ENCODE measurements around the gene AGBL1.
"Not testable (repeated sequence)": the region's sequence is repeated elsewhere in the genome, so short reads cannot be mapped to it uniquely, and the experiment has no call there.

Gene AGBL1

DNA sequence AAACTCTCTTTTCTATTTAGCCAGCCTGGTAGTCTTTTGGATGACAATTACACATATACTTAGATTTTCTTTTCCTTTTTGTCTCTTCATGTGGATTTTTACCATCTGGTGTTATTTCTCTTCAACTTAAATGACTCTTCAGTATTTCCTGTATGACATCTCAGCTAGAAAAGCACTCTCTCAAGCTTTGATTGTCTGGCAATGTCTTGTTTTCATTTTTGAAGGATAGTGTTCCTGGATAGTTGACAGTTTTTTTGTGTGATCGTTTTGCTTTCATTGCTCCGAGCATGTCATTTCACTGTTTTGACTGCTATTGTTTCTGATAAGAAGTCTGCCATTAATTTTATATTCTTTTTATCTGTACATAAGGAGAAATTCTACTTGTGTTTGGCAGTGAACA is 766.4 kb downstream of the AGBL1 start:
- no peak for DNase-seq

DNA sequence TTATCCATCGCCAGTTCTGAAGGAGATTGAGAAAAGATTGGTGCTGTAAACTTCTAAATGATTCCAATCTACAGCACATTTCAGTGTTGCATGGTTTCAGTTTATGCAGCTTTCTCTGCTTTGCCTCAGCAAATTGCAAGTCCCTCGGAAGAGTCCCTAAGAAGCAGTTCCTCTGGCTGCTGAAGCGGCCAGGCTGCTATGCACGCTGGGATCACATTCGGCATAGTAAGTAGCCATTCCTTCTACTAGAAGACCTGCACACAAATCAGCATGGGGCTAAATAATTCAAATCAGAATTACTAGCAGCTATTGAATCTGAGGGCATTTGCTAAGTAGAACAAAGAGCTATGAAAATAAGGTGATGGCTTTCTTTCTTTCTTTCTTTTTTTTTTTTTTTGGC is 769.5 kb downstream of the AGBL1 start:
- no peak for DNase-seq

GRCh38 chr15:86849558-86850285 is 770.1 kb downstream of the AGBL1 start:
- no peak for DNase-seq

DNA sequence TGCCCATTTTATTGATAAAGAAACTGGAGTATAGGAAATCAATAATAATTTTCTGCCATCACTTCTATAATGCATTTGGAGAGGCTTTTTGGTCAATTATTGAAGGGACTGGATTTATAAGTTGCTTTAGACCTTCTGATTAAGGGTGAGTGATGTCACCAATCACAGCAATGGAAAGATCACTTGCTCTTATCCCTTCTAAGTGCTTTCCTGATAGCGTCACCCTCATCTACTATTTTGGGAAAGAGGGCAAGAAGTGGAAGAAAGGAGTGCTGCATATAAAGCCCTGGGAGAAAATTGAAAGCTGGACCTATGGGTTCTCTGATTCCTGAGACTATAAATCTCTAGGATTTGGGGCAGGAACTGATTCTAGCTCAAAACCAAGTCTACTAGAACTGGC is 771.3 kb downstream of the AGBL1 start:
- no peak for DNase-seq

DNA sequence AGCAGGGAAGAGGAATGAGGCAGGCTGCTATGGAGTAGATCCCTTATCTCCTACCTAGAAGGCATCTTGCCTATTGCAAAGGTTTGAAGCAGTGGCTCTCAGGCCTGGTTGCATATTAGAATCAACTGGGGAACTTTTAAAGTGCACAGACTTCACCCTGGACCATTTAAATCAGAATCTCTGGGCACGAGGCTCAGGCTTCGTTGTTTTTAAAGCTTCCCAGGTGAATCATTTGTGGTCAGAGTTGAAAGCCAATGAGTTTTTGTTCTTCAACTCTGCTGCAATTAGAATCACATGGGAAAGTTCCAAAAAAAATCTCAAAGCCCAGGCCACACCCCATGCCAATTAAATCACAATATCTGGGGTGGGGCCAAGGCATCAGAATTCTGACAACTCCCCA is 773.1 kb downstream of the AGBL1 start:
- no peak for DNase-seq

- no peak for DNase-seq
Measured at GRCh38 chr15:86854176-86854575, 774.5 kb downstream of the AGBL1 start.

DNA sequence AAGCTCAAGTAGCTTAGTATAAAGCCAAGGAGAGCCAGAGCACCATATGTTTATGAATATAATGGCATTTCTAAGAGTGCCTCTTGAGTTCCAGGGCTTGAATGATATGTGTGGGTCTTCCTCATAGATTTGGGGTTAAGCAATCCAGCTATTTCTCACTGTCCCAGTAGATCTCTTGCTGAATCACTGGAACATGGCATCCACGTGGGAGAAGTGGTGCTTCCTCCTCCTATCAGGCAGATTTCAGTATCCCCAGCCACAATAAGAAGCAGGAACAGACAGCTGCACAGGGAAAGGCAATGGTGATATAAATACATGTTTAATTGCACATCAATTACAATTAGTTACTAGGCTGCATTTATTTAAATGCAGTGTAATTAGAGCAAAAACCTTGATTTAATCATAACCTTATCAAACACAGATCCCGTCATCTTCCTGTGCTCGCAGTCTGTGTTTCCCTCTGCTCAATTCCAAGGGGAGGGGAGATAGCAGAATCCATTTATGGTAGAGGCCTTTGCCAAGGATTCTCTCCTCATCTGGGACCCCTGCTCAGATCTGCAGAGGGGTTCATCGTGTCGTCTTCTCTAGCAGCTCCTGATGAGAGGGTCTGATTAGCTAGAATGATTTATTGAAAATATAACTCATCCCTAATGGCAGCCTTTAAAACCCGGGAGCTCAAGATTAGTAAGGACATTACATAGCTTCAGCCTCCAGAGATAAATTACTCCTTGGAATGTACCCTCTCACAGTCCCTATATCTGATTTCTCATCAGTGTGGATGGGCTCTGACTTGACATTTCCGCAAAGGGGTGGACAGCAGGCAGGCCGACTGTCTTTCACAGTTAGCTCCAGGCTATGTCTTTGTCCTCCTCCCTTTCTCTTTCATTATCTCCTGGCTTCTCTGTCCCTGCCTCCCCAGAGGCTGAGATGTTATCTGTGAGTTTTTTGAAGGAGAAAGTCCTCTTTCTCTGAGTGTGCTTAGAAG is 775.9 kb downstream of the AGBL1 start:
- no peak for DNase-seq

DNA sequence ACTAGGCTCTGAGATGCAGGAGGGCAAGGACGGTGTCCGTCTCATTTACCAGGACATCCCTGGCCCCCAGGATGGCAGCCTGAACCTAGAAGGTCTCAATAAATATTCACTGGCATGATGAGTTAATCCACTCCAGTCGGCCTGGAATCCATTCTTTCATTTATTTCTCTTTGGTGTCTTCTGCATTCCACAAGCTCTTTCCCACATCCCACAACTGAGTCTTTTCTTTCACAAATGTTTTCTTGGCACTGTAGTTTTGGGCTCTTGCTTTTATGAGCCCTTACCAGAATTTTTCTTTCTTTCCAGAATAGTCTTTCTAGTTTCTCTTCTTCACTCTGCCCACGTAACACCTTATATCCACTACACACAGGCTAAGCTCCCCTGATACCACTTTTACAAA is 778.0 kb downstream of the AGBL1 start:
- DNase-seq: no peak

- DNase-seq: no peak
Measured at GRCh38 chr15:86863226-86863915, 783.7 kb downstream of the AGBL1 start.

DNA sequence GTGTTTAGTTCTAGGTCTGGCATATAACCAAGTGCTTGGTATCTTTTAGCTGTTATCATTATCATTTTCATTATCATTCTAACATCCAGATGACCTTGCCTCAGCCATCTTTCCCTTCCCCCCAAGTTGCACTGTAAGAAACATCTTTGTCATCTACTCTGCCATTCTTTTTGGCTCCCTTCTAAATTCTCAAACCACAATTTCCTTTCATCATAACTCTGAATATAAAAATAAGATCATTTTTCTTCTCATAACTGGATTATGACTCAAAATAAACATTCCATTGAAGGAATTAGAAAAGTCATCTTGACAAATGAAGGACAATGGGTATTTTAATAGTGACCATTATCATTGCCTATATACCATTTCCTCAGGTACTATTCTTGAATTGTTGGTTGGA is 786.2 kb downstream of the AGBL1 start:
- DNase-seq: no peak

- no peak for DNase-seq
Measured at GRCh38 chr15:86870846-86871245, 791.2 kb downstream of the AGBL1 start.

DNA sequence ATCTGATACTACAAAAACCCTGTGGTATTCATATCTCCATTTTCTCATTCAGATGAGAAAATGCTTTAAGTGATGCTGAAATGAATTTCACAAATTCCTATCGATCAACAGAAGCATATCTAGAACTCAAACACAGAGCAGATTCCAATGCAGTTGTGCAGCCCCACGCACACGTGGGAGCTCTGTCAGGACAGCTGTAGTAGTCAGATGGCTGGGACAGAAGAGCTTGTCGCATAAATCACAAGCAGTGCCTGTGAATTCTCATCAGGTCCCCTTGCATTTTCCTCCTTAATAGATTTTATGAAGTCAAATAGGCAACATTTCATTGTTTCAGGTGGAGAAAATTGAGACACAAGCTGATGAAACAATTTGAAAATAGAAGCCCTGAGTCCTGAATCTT is 792.3 kb downstream of the AGBL1 start:
- no peak for DNase-seq

DNA sequence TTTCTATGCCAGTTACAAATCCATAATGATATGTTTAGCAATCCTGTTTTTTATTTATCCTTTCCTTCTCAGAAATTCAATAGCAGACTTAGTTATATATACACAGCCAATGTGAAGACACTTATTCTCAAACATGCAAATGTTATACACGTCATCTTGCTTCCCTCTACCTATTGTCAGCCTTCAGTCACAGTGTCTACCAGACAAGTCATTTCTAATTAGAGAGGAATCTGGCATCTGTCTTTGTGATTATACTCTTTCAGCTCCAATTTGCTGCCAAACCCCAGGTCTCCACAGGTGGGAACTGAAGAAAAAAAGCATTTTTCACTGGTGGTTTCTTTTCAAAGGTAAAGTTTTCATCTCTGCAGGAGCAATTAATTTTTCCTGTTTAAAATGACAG is 793.1 kb downstream of the AGBL1 start:
- DNase-seq: no peak

DNA sequence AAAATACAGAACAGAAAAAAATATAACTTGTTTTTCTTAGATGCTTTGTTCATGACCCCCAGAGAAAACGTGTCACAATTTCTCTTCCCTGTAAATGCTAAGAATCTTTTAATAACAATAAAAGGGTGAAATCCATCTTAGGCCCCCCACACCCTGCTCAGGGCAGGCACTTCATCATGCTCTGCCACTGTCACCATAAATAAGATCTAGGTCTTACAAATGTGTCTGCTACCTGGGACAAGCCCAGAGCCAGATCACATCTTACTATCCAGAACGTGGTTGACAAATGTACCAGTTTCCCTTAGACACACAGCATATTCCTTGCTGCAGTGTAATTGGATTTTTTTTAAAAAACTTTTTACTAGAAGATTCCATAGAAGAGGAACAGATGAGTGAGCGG is 795.4 kb downstream of the AGBL1 start:
- DNase-seq: no peak

GRCh38 chr15:86876387-86876944 is 796.8 kb downstream of the AGBL1 start:
- no peak for DNase-seq

DNA sequence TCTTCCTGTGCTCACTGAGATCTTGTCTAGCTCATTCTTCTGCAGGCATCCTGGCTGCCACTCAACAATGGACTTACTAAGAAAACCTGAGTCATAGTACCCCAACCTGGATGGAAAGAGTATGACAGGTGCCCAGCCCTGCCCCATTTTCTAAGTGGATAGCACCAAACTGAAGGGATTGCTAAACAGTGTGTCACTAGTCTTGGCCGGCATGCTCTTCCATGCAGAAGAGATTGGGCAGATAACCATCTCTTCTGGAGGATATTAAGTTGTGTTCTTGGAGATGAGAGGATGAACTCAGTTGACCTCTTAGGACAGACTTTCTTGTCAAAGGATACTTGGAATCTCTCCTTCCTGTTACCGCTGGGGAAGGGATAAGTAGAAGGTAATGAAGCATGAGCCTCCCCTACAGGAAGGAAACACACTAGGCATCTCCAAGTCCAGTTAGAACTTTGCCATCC is 797.5 kb downstream of the AGBL1 start:
- DNase-seq: no peak

DNA sequence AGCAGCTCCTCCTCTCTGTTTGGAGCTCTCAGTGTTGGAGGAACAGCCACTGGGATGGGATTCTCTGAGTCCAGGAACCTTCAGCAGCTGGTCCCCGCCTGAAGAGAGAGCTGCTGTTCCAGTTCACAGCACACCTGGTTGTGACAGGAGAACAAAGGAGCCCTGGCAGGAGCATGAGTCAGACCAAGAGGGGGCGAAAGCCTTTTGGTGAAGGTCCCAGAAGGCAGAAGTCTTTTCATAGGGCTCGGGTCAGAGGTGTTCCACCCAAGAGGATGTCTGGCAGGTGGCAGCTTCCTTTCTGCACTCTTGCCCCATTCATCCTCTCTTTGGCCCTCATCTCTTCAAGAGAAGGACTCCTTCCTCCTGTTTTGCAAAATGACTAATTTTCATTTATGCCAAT is 799.2 kb downstream of the AGBL1 start:
- DNase-seq: not testable (repeated sequence)

- DNase-seq: no peak
Measured at GRCh38 chr15:86879250-86880229, 799.9 kb downstream of the AGBL1 start.

- no peak for DNase-seq
Measured at GRCh38 chr15:86885616-86886015, 805.9 kb downstream of the AGBL1 start.

GRCh38 chr15:86892774-86893449 is 813.2 kb downstream of the AGBL1 start:
- no peak for DNase-seq

DNA sequence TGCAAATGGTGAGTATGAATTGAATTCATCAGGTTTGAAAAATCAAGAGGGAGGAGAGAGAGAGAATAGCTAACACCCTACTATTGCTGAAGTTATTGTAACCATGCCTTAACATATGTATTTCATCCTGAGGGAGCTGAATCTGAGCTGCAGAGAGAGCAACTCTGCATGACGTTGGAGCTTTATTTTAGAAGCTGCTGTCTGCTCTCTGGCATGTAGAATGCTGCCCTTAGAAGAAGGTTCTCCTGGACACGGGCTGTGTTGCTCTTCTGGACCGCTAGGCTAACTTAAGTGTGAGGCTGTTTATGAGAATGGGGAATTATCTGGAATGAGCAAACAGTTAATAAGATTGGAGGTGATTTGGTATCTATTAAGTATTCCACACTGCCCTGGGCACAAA is 814.6 kb downstream of the AGBL1 start:
- no peak for DNase-seq
